Fibroblast of lung (primary cell): ENCODE results near the gene TRNP1.

ENCODE experiments used
- EZH2 ChIP-seq: IDR thresholded peaks from 2 replicates; pipeline ENCODE4 v1.5.1; 2012; ENCODE audit warnings: low read length, control low read depth, mild to moderate bottlenecking; ENCODE audit errors: missing control alignments
- TF ChIP-seq, protein P1 (sequence below), 2 donors: IDR thresholded peaks in 1 of 2; conservative IDR thresholded peaks in 1 of 2; 1 replicate in 1 of 2; 2 replicates in 1 of 2; pipeline ENCODE4 v1.5.1; 2011 to 2012; ENCODE audit warnings: low read length in 2 of 2, control low read depth in 1 of 2, inconsistent platforms in 1 of 2, low read depth in 1 of 2, mild to moderate bottlenecking in 1 of 2

DNA sequence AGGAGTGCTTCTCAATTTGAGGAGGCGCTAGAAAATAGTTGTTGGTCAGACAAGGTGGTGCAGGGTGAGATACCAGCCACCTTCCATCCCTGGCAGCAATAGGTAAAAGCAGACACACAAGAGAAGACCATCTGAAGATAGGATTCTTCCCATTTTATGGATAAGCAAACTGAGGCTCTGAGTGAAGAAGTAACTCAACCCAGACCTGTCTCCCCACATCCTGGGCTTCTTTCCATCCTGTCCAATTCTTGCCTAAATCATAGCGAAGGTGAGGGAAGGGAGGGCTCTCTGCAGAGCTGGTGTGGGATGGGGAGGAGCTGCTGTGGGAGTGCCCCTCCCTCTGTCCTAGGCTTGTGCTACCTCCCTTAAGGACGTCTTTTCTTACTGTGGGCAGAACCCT, 21.9 kb upstream of the TRNP1 start:
- TF ChIP-seq EZH2: no peak
- TF ChIP-seq, protein P1, sequence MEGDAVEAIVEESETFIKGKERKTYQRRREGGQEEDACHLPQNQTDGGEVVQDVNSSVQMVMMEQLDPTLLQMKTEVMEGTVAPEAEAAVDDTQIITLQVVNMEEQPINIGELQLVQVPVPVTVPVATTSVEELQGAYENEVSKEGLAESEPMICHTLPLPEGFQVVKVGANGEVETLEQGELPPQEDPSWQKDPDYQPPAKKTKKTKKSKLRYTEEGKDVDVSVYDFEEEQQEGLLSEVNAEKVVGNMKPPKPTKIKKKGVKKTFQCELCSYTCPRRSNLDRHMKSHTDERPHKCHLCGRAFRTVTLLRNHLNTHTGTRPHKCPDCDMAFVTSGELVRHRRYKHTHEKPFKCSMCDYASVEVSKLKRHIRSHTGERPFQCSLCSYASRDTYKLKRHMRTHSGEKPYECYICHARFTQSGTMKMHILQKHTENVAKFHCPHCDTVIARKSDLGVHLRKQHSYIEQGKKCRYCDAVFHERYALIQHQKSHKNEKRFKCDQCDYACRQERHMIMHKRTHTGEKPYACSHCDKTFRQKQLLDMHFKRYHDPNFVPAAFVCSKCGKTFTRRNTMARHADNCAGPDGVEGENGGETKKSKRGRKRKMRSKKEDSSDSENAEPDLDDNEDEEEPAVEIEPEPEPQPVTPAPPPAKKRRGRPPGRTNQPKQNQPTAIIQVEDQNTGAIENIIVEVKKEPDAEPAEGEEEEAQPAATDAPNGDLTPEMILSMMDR (conservative IDR thresholded peaks at IDR 0.05 in 1 of 2, IDR thresholded peaks at IDR 0.05 in 1 of 2; ENCODE audit: low read depth in 1 of 2, low read length in 2 of 2): no peak
